Measurements from ENCODE around the gene GIGYF2. TPM values are rescaled to one million over a fixed set of nuclear protein-coding genes. Genes with fewer than 3 reads are reported as not detected.

Gene GIGYF2
- total RNA-seq, 2 experiments from 2014 or later: 50.5 to 60.9 TPM

GRCh38 chr2:232870766-232871371 lies 173.7 kb downstream of the GIGYF2 start:
- ChIA-PET CTCF (ENCODE audit: unreplicated experiment) (no interaction called here), POLR2A (interaction anchor here (0.5 kb wide), 1 partner anchor 784 kb away, joined by 4 read pairs; no protein-coding TSS in a partner anchor)

GRCh38 chr2:232871418-232871834 lies 174.3 kb downstream of the GIGYF2 start:
- no peak for DNase-seq (ENCODE audit: low spot score)
- TF ChIP-seq CTCF (conservative IDR thresholded peaks at IDR 0.05; ENCODE audit: low read length) (no peak), EZH2phosphoT487 (IDR thresholded peaks at IDR 0.05; ENCODE audit: borderline replicate concordance, low read depth, low read length) (no peak)
- Histone ChIP-seq H3K4me2 (ENCODE audit: low read length) (no peak overlapping the region), H4K20me1 (ENCODE audit: insufficient read depth, low read length) (no peaks in the 10 kb centered on the region), H3K9me3 (ENCODE audit: low read length) (no peaks in the 10 kb centered on the region), H3K36me3 (ENCODE audit: insufficient read depth, low read length) (no peaks in the 10 kb centered on the region), H2AFZ (ENCODE audit: low read length) (no peak overlapping the region), H3K27ac (ENCODE audit: low read depth, low read length, poor library complexity, severe bottlenecking) (no peak overlapping the region), H3K79me2 (ENCODE audit: insufficient read depth, low read depth, low read length) (no peaks in the 10 kb centered on the region), H3K4me3 (ENCODE audit: low read depth, low read length, poor library complexity, severe bottlenecking) (no peak overlapping the region), H3K4me1 (ENCODE audit: insufficient read depth, low read length, poor library complexity, severe bottlenecking) (no peaks in the 10 kb centered on the region), H3K9me2 (ENCODE audit: insufficient read depth, low read length) (no peaks in the 10 kb centered on the region)
- no TSS peak for BruUV-seq (replicated peaks)
- ChIA-PET CTCF (ENCODE audit: unreplicated experiment) (no interaction called here), POLR2A (no interaction called here)
- intact Hi-C loops (cut with micrococcal nuclease; ENCODE audit: unreplicated experiment): no loop called here

More at GRCh38 chr2:232870766-232871371, 173.7 kb downstream of the GIGYF2 start:
- Histone ChIP-seq H3K27ac (ENCODE audit: low read depth, low read length, poor library complexity, severe bottlenecking) (no peak overlapping the region), H3K4me2 (ENCODE audit: low read length) (no peak overlapping the region), H2AFZ (ENCODE audit: low read length) (no peak overlapping the region), H3K36me3 (ENCODE audit: insufficient read depth, low read length) (no peaks in the 10 kb centered on the region), H3K79me2 (ENCODE audit: insufficient read depth, low read depth, low read length) (no peaks in the 10 kb centered on the region), H4K20me1 (ENCODE audit: insufficient read depth, low read length) (no peaks in the 10 kb centered on the region), H3K4me1 (ENCODE audit: insufficient read depth, low read length, poor library complexity, severe bottlenecking) (no peaks in the 10 kb centered on the region), H3K4me3 (ENCODE audit: low read depth, low read length, poor library complexity, severe bottlenecking) (no peak overlapping the region), H3K9me3 (ENCODE audit: low read length) (no peaks in the 10 kb centered on the region), H3K9me2 (ENCODE audit: insufficient read depth, low read length) (no peaks in the 10 kb centered on the region)
- no peak for DNase-seq (ENCODE audit: low spot score)
- intact Hi-C loops (cut with micrococcal nuclease; ENCODE audit: unreplicated experiment): no loop called here
- BruUV-seq (replicated peaks): no TSS peak
- TF ChIP-seq EZH2phosphoT487 (IDR thresholded peaks at IDR 0.05; ENCODE audit: borderline replicate concordance, low read depth, low read length) (no peak), CTCF (conservative IDR thresholded peaks at IDR 0.05; ENCODE audit: low read length) (no peak)

GRCh38 chr2:232871835-232872736 lies 175.0 kb downstream of the GIGYF2 start:
- H3K9me3 ChIP-seq (ENCODE audit: low read length): no peaks in the 10 kb centered on the region
- no TSS peak for BruUV-seq (replicated peaks)
- H3K4me2 ChIP-seq (ENCODE audit: low read length): no peak overlapping the region
- no peak overlapping the region for H3K27ac ChIP-seq (ENCODE audit: low read depth, low read length, poor library complexity, severe bottlenecking)
- ChIA-PET POLR2A (no interaction called here), CTCF (ENCODE audit: unreplicated experiment) (no interaction called here)
- H2AFZ ChIP-seq (ENCODE audit: low read length): no peak overlapping the region
- TF ChIP-seq EZH2phosphoT487 (IDR thresholded peaks at IDR 0.05; ENCODE audit: borderline replicate concordance, low read depth, low read length): no peak
- TF ChIP-seq CTCF (conservative IDR thresholded peaks at IDR 0.05; ENCODE audit: low read length): no peak
- no peaks in the 10 kb centered on the region for H3K9me2 ChIP-seq (ENCODE audit: insufficient read depth, low read length)
- intact Hi-C loops (cut with micrococcal nuclease; ENCODE audit: unreplicated experiment): no loop called here
- no peaks in the 10 kb centered on the region for H3K36me3 ChIP-seq (ENCODE audit: insufficient read depth, low read length)
- no peaks in the 10 kb centered on the region for H3K79me2 ChIP-seq (ENCODE audit: insufficient read depth, low read depth, low read length)
- H3K4me1 ChIP-seq (ENCODE audit: insufficient read depth, low read length, poor library complexity, severe bottlenecking): no peaks in the 10 kb centered on the region
- DNase-seq (ENCODE audit: low spot score): no peak
- H4K20me1 ChIP-seq (ENCODE audit: insufficient read depth, low read length): no peaks in the 10 kb centered on the region
- no peak overlapping the region for H3K4me3 ChIP-seq (ENCODE audit: low read depth, low read length, poor library complexity, severe bottlenecking)
